Endothelial cell of umbilical vein (primary cell): Measurements from ENCODE around the gene SINHCAF. TPM values are rescaled to one million over a fixed set of nuclear protein-coding genes. Genes with fewer than 3 reads are reported as not detected.

ENCODE experiments used
- BruUV-seq: library from RNA; stranded (reverse); fragments of 400-500 nt; replicated peaks from 2 replicates; lab custom pipeline; 2021; lab: Mats Ljungman, UMichigan
- CTCF ChIA-PET: fragments of 300-600, 350-600 bp; sonication (Branson Sonifier 250); formaldehyde crosslinking; loops from one replicate; lab custom pipeline; 2021; ENCODE audit warnings: antibody characterized with exemption, inconsistent platforms; lab: Charles Lee
- POLR2A ChIA-PET: fragments of 300-600, 350-600 bp; sonication (Branson Sonifier 250); formaldehyde crosslinking; loops from one replicate; lab custom pipeline; 2021; ENCODE audit warnings: antibody characterized with exemption, inconsistent platforms; lab: Charles Lee
- DNase-seq: peaks from one replicate; pipeline ENCODE4 v3.0.0-alpha.2; 2011; ENCODE audit warnings: low read depth, low spot score
- FAIRE-seq: peaks from 2 replicates; lab custom pipeline; 2011; peaks lifted over from hg19 to GRCh38; lab: Jason Lieb, UNC
- H2AFZ ChIP-seq: 2 replicates; pipeline ENCODE4 v1.6.0; 2012; ENCODE audit warnings: low read depth, low read length, control low read depth, inconsistent platforms
- H3K27ac ChIP-seq: 2 replicates; pipeline ENCODE4 v1.5.1; 2011; ENCODE audit warnings: low read depth, mild to moderate bottlenecking, control low read depth, low read length, moderate library complexity; ENCODE audit not compliant: insufficient read depth
- H3K27me3 ChIP-seq, 2 experiments: 2 replicates each; pipeline versions ENCODE4 v1.6.0 to v1.6.1; 2011; ENCODE audit warnings: low read length in 2 of 2, mixed read lengths in 1 of 2; ENCODE audit not compliant: control insufficient read depth in 2 of 2, insufficient read depth in 2 of 2
- H3K36me3 ChIP-seq, 2 experiments: 2 replicates in 1 of 2; 3 replicates in 1 of 2; pipeline ENCODE4 v1.5.1; 2011; ENCODE audit warnings: low read length in 2 of 2, mild to moderate bottlenecking in 1 of 2, moderate library complexity in 1 of 2; ENCODE audit not compliant: control insufficient read depth in 2 of 2, insufficient read depth in 2 of 2; ENCODE audit errors: extremely low read depth in 1 of 2
- H3K4me1 ChIP-seq: 3 replicates; pipeline ENCODE4 v1.5.1; 2011; ENCODE audit warnings: mild to moderate bottlenecking, low read length; ENCODE audit not compliant: control insufficient read depth, insufficient read depth; ENCODE audit errors: extremely low read depth
- H3K4me2 ChIP-seq: 2 replicates; pipeline ENCODE4 v1.6.1; 2011; ENCODE audit warnings: low read length, control low read depth, mixed read lengths; ENCODE audit not compliant: insufficient read depth
- H3K4me3 ChIP-seq, 3 experiments: fragments of 200-600 bp in 1 of 3; sonication (generic), shearing (Covaris generic) in 1 of 3; replicated peaks in 1 of 3; 2 replicates each; pipeline ENCODE4 v1.5.1; 2011 to 2016; ENCODE audit warnings: control low read depth in 3 of 3, low read length in 3 of 3, mild to moderate bottlenecking in 2 of 3, inconsistent platforms in 1 of 3, low read depth in 1 of 3, moderate library complexity in 1 of 3; ENCODE audit not compliant: insufficient read depth in 1 of 3
- H3K79me2 ChIP-seq: 2 replicates; pipeline ENCODE4 v1.6.0; 2012; ENCODE audit warnings: low read length, inconsistent platforms; ENCODE audit not compliant: control insufficient read depth, insufficient read depth
- H3K9ac ChIP-seq: replicated peaks from 2 replicates; pipeline ENCODE3; 2011; ENCODE audit warnings: low read length, control low read depth; ENCODE audit not compliant: insufficient read depth; ENCODE audit errors: extremely low read depth
- H3K9me1 ChIP-seq: replicated peaks from 3 replicates; pipeline ENCODE4 v1.6.0; 2011; ENCODE audit warnings: mild to moderate bottlenecking, low read length; ENCODE audit not compliant: control insufficient read depth, insufficient read depth; ENCODE audit errors: extremely low read depth
- H3K9me3 ChIP-seq: replicated peaks from 2 replicates; pipeline ENCODE4 v1.5.1; 2012; ENCODE audit warnings: low read length, inconsistent platforms; ENCODE audit not compliant: control insufficient read depth, insufficient read depth
- H4K20me1 ChIP-seq: replicated peaks from 2 replicates; pipeline ENCODE3; 2011; ENCODE audit warnings: mild to moderate bottlenecking, low read length; ENCODE audit not compliant: control insufficient read depth, insufficient read depth; ENCODE audit errors: extremely low read depth
- EZH2 ChIP-seq: IDR thresholded peaks from 2 replicates; pipeline ENCODE4 v1.6.1; 2012; ENCODE audit warnings: borderline replicate concordance, low read depth, mild to moderate bottlenecking, moderate library complexity, low read length, inconsistent platforms; ENCODE audit not compliant: severe bottlenecking
- FOS ChIP-seq: IDR thresholded peaks from 2 replicates; pipeline ENCODE4 v1.6.1; 2011; ENCODE audit warnings: mild to moderate bottlenecking, low read length, moderate library complexity, borderline replicate concordance; ENCODE audit not compliant: insufficient read depth
- GATA2 ChIP-seq: IDR thresholded peaks from 2 replicates; pipeline ENCODE4 v1.7.0; 2011; ENCODE audit warnings: low read depth, mild to moderate bottlenecking, moderate library complexity, mixed read lengths, low read length; ENCODE audit not compliant: insufficient read length, insufficient read depth
- JUN ChIP-seq: IDR thresholded peaks from 2 replicates; pipeline ENCODE4 v1.6.1; 2011; ENCODE audit warnings: borderline replicate concordance, low read depth; ENCODE audit not compliant: insufficient read length, insufficient read depth
- MYC ChIP-seq: IDR thresholded peaks from one replicate; pipeline ENCODE4 v1.6.1; 2011; ENCODE audit warnings: mild to moderate bottlenecking, low read depth, low read length
- POLR2A ChIP-seq: IDR thresholded peaks from 2 replicates; pipeline ENCODE4 v1.6.1; 2012; ENCODE audit warnings: low read depth, mild to moderate bottlenecking, control low read depth, low read length
- POLR2AphosphoS5 ChIP-seq: IDR thresholded peaks from 2 replicates; pipeline ENCODE4 v1.6.1; 2012; ENCODE audit warnings: low read depth, mild to moderate bottlenecking, control low read depth, low read length, moderate library complexity; ENCODE audit not compliant: insufficient read depth
- dilution Hi-C: fragments of 300-500 bp; cut with MboI; formaldehyde crosslinking; loops from one replicate; pipeline ENCODE4 v1.15.0; 2019; ENCODE audit warnings: low sequenced_read_pairs; ENCODE audit not compliant: extremely low pct_ligation_motif_present
- intact Hi-C: fragments of 100-400 bp; cut with micrococcal nuclease; formaldehyde crosslinking; loops from one replicate; pipeline ENCODE4 v1.10.0; 2022
- polyA plus RNA-seq, 4 experiments: library from polyadenylated mRNA; depleted of rRNA in 3 of 4; stranded (reverse) in 3 of 4; unstranded in 1 of 4; fragments of >200 nt; gene quantifications; 2 replicates each; pipeline versions ENCODE4 v1.2.1 to v1.2.3, GENCODE V29; 2011 to 2012; ENCODE audit warnings: missing spikeins in 1 of 4
- total RNA-seq: library from RNA; stranded (reverse); gene quantifications from 2 replicates; pipeline ENCODE4 v1.2.3, GENCODE V29; 2021
- TF ChIP-seq, protein P1 (sequence below): IDR thresholded peaks from 2 replicates; pipeline ENCODE4 v1.6.1; 2011; ENCODE audit not compliant: insufficient read depth, insufficient read length
- TF ChIP-seq, protein P2 (sequence below), 2 donors: IDR thresholded peaks; 1 replicate in 1 of 2; 2 replicates in 1 of 2; pipeline ENCODE4 v1.5.1; 2011; ENCODE audit warnings: low read length in 2 of 2, mild to moderate bottlenecking in 2 of 2, moderate library complexity in 2 of 2, control low read depth in 1 of 2, inconsistent platforms in 1 of 2, low read depth in 1 of 2; ENCODE audit not compliant: insufficient read depth in 1 of 2; ENCODE audit errors: extremely low read depth in 1 of 2

Gene SINHCAF
- total and polyA plus RNA-seq, 2 donors (not counting 3 experiments of a cell fraction or from before 2014, with no cell fraction given), result 19.3 to 83.4 TPM

- POLR2A ChIA-PET, result no interaction called here
- intact Hi-C loops, result no loop called here
- Histone ChIP-seq H3K79me2 (peaks cover 100% of the 10 kb centered on the region), H3K36me3 (peaks cover 5 to 7% of the 10 kb centered on the region in 2 experiments), H3K4me2 (no peak overlapping the region), H3K27me3 (no peaks in the 10 kb centered on the region), H4K20me1 (peaks cover 9% of the 10 kb centered on the region), H2AFZ (no peak overlapping the region), H3K27ac (no peak overlapping the region), H3K4me1 (no peaks in the 10 kb centered on the region), H3K9ac (no peak overlapping the region), H3K9me1 (no peaks in the 10 kb centered on the region), H3K4me3 (no peak overlapping the region), H3K9me3 (no peaks in the 10 kb centered on the region)
- TF ChIP-seq POLR2A (no peak), GATA2 (no peak), EZH2 (no peak), JUN (no peak), FOS (no peak), POLR2AphosphoS5 (no peak), MYC (no peak)
- TF ChIP-seq, protein P1, sequence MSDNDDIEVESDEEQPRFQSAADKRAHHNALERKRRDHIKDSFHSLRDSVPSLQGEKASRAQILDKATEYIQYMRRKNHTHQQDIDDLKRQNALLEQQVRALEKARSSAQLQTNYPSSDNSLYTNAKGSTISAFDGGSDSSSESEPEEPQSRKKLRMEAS, result no peak
- TF ChIP-seq, protein P2, sequence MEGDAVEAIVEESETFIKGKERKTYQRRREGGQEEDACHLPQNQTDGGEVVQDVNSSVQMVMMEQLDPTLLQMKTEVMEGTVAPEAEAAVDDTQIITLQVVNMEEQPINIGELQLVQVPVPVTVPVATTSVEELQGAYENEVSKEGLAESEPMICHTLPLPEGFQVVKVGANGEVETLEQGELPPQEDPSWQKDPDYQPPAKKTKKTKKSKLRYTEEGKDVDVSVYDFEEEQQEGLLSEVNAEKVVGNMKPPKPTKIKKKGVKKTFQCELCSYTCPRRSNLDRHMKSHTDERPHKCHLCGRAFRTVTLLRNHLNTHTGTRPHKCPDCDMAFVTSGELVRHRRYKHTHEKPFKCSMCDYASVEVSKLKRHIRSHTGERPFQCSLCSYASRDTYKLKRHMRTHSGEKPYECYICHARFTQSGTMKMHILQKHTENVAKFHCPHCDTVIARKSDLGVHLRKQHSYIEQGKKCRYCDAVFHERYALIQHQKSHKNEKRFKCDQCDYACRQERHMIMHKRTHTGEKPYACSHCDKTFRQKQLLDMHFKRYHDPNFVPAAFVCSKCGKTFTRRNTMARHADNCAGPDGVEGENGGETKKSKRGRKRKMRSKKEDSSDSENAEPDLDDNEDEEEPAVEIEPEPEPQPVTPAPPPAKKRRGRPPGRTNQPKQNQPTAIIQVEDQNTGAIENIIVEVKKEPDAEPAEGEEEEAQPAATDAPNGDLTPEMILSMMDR (IDR thresholded peaks at IDR 0.05; ENCODE audit: extremely low read depth in 1 of 2, insufficient read depth in 1 of 2, low read depth in 1 of 2, low read length in 2 of 2), result no peak
- FAIRE-seq (no peak), DNase-seq (no peak)
- no TSS peak for BruUV-seq
- dilution Hi-C loops, result no loop called here
- CTCF ChIA-PET, result interaction anchor here (0.8 kb wide), 1 partner anchor 10 kb away, joined by 3 read pairs; no protein-coding TSS in a partner anchor
Measured at GRCh38 chr12:31306866-31307265, 19.1 kb downstream of the SINHCAF start.
